Left renal pelvis (tissue), 4 donors: ENCODE results near the gene NLGN1. TPM values are rescaled to one million over a fixed set of nuclear protein-coding genes. Genes with fewer than 3 reads are reported as not detected.

ENCODE experiments used
- DNase-seq, 4 donors: peaks; one replicate each; pipeline ENCODE4 v3.0.0-alpha.2; 2013; ENCODE audit warnings: low read depth in 4 of 4, low spot score in 3 of 4
- polyA plus RNA-seq, 4 donors: library from polyadenylated mRNA; unstranded; fragments of 120-200 nt; gene quantifications; one replicate each; pipeline ENCODE4 v1.2.1, GENCODE V29; 2013; ENCODE audit not compliant: insufficient read length in 4 of 4

Gene NLGN1
- polyA plus RNA-seq, 4 donors: 1.4 to 5.3 (median 3.7) TPM

DNA sequence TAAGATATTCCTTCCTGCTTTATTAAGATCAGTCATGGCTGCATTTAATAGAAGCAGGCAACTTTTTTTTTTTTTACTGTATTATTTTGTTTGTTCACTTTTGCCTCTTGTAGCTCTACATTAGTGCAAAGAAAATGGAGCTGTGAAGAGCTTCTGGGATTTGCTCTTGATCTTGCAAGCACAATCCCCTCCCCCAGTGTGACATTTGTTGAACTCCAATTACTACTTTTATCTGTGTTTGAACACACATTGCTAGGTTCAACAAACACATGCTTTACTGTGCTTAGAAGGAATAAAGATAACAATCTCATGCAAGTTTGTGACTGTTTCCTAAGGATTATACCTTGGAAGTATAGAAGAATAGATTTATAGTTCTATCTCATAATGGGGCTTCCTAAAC, 648.8 kb downstream of the NLGN1 start:
- no peak for DNase-seq

GRCh38 chr3:174049472-174049871, 651.9 kb downstream of the NLGN1 start:
- DNase-seq: no peak

- DNase-seq: no peak
Measured at GRCh38 chr3:174051191-174051590, 653.6 kb downstream of the NLGN1 start.

GRCh38 chr3:174058804-174059203, 661.3 kb downstream of the NLGN1 start:
- no peak for DNase-seq

GRCh38 chr3:174060431-174060830, 662.9 kb downstream of the NLGN1 start:
- no peak for DNase-seq

GRCh38 chr3:174061162-174061561, 663.6 kb downstream of the NLGN1 start:
- DNase-seq: no peak

GRCh38 chr3:174061731-174062130, 664.2 kb downstream of the NLGN1 start:
- no peak for DNase-seq

- no peak for DNase-seq
Measured at GRCh38 chr3:174062923-174063322, 665.4 kb downstream of the NLGN1 start.

DNA sequence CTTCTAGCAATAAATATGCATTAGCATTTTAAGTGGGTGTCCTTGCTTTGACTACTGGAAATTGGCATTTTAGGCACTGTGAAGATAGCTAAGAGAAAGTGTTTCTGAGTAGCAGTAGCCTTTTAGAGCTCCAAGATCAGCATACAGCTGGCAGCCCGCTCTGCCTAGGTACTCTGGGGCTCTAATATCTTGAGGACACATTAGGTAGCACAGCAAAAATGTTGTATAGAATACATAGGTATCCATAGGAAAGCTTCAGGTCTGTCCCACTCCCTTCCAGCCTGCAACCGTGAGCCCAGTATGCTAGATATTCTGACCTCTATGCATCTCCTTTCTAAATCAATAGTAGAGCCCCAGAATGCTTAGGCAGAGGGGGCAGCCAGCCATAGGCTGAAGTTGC, 670.5 kb downstream of the NLGN1 start:
- DNase-seq: no peak

DNA sequence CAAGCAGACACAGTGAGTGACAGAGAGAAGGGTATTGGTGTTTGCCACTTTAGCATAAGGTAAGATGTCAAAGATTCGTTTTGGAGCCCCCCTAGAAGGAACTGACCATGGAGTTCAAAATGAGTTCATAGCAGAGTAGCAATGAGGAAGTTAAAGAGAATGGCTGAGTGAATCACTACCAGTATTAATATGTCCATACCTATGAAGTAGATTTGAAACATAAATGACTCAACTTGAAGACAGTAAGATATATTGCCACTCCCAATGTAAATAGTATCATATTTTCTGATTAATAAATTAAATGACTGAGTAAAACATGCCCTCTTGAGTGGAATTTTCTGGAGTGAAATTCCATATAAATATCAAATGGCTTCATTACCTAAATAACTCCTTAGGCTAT, 675.1 kb downstream of the NLGN1 start:
- no peak for DNase-seq

DNA sequence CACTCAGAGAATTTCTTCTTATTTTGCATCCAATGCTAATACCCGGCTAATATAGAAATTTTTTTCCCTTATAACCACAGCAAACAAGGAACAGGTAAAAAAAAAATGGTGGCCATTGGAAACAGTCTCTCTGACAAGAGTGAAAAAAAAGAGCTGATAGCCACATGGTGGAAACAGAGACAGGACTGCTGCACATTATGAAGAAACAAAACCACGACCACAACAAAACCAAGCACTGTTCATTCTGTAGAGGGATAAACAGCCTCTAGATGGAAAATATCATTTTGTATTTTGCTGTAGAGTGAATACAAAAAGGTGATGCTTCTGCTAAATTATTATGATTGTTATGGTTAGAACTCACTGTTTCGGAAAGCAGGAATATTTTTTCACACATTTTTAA, 686.2 kb downstream of the NLGN1 start:
- no peak for DNase-seq

GRCh38 chr3:174089592-174089991, 692.0 kb downstream of the NLGN1 start:
- no peak for DNase-seq

DNA sequence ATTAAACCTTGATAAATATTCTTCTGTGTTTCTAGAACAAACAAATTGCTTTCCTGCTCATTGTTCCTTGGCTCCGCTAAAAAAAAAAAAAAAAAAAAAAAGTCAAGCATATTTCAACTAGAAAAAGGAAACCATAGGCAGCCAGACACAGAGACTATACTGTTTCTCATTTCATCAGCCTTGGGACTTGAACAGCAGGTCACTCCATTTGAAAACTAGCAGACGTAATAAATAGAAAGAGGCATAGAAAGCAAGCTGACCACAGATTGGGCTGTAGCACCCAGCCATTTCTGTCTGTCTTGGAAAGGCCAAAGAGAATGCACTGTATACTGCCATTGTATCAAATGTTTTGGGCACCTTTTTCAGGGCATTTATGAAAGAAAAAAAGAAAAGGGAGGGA, 697.1 kb downstream of the NLGN1 start:
- no peak for DNase-seq

- DNase-seq: no peak
Measured at GRCh38 chr3:174097686-174098085, 700.1 kb downstream of the NLGN1 start.

DNA sequence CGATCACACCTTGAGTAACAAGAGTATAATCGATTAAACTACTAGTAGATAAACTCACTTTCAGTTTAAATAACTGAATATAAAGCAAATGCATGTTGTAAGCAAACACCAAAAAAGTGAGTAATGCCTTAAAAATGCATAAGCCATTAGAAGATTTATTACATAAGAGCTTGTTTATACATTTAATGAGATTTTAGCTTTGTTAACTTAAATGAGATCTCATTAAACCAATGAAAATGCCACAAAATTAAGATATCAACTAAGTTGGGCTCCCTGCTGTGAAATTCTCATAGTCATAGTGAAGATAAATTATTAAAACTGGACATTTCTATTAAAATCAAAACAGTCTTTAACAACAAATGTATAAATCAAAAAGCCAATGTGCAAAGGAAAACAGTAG, 701.2 kb downstream of the NLGN1 start:
- no peak for DNase-seq

- no peak for DNase-seq
Measured at GRCh38 chr3:174099724-174100123, 702.2 kb downstream of the NLGN1 start.

GRCh38 chr3:174100744-174101143, 703.2 kb downstream of the NLGN1 start:
- no peak for DNase-seq

- no peak for DNase-seq
Measured at GRCh38 chr3:174101244-174101643, 703.7 kb downstream of the NLGN1 start.

DNA sequence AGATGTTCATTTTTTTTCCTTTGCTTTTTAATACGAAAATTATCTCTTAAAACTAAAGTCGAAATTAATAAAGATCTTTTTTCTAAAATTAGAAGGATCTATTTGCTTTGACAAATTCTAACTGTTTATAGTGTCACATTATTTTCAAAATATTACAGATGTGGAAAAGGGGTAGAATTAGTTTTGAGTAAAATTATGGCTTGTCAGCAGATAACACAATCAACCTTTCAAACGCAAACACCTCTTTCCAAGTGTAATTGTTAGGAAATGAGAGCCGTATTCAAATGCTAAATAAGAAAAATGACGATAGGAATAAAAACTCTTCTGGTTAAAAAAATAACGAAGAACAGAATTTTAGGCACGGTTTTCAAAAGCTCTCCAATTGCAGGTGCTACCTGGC, 704.7 kb downstream of the NLGN1 start:
- DNase-seq: no peak

- DNase-seq: no peak
Measured at GRCh38 chr3:174102866-174103265, 705.3 kb downstream of the NLGN1 start.

GRCh38 chr3:174110761-174111160, 713.2 kb downstream of the NLGN1 start:
- no peak for DNase-seq

GRCh38 chr3:174111776-174112175, 714.2 kb downstream of the NLGN1 start:
- DNase-seq: no peak

DNA sequence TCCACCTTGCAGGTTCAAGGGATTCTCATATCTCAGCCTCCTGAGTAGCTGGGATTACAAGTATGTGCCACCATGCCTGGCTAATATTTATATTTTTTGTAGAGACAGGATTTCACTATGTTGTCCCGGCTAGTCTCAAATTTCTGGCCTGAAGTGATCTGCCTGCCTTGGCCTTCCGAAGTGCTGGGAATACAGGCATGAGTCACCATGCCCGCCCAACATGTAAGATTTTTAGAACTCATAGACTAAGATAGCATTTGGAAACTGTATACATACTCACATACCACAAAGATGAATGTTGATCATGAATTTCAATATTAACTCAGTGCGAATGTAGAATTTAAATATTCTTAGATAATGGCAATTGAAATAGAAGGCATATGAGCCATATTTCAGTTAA, 718.9 kb downstream of the NLGN1 start:
- no peak for DNase-seq

DNA sequence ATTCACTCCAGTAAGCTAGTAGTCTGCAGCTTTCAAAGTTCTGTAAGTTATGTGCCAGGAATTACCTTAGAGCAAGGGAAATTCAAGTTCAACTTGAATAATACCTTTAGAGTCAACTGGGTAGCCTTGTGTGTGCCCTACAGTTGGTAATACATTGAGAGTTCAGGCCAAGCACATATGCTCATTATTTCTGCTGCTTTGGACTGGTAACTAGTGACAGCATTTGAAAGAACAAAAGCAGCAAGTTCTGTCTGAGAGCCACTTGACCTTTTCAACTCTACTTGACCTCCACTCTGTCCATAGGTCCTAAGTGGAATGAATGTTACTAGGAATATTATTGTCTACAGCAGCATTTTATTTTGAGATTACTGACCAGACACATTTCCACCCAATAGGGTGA, 723.5 kb downstream of the NLGN1 start:
- no peak for DNase-seq
